Measurements from ENCODE around the gene NDUFV2. TPM values are rescaled to one million over a fixed set of nuclear protein-coding genes. Genes with fewer than 3 reads are reported as not detected.

Gene NDUFV2
- total RNA-seq, 1 donor from 2014 or later = 228 TPM

DNA sequence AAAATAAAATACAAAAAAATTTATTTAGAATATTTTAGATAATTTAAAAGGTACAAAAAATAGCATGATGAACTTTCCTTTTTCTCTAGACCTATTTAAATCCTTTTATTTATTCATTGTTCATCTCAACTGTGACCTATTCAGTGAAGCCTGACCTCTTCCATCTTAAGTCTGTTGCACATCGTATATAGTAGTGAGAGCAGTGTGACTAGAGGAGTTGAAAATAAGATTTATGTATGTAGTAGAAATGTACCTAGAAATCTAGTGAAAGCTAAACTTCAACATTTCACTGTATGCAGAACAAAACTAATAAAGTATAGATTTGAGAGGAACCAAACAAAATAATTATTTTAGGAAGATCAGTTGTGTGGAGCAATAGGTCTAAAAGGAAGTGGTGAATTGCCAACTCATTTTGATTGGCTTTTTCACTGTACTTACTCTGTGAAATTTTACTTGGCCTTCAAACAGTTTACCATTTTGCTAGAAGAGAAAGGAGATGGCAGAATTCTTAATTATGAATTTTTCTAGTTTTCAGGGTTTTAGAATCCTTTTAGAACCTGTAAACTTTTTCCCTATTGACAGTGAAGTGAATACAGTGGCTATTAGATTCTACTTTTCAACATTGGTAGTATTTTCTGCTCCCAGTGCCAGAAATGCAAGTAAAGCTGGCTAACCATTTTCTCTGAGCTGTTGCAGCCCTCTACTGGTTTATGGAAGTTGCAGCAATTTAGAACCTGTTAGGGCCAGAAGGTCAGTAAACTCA is 45.1 kb downstream of the NDUFV2 start:
- Histone ChIP-seq H3K79me2 (ENCODE audit: low read depth) (peaks cover 100% of the 10 kb centered on the region), H3K9ac (no peak overlapping the region), H3K27me3 (no peaks in the 10 kb centered on the region), H3K36me3 (no peaks in the 10 kb centered on the region), H3K4me1 (no peaks in the 10 kb centered on the region), H3K4me2 (no peak overlapping the region), H4K20me1 (ENCODE audit: low read depth) (peaks cover 72% of the 10 kb centered on the region), H3K9me3 (ENCODE audit: low read depth) (no peaks in the 10 kb centered on the region), H3K4me3 (no peak overlapping the region), H3K27ac (no peak overlapping the region), H3F3A (ENCODE audit: low read depth) (peaks cover 2% of the 10 kb centered on the region), H2AFZ (replicated peaks) (no peak overlapping the region)
- no peaks in the 10 kb centered on the region for H3K27me3 Mint-ChIP-seq (ENCODE audit: insufficient read depth, low read depth)
- H3K4me3 Mint-ChIP-seq = no peak overlapping the region
- peaks cover 9% of the 10 kb centered on the region for H3K4me1 Mint-ChIP-seq
- TF ChIP-seq EZH2 (IDR thresholded peaks at IDR 0.05) = no peak
- TF ChIP-seq, protein P1, sequence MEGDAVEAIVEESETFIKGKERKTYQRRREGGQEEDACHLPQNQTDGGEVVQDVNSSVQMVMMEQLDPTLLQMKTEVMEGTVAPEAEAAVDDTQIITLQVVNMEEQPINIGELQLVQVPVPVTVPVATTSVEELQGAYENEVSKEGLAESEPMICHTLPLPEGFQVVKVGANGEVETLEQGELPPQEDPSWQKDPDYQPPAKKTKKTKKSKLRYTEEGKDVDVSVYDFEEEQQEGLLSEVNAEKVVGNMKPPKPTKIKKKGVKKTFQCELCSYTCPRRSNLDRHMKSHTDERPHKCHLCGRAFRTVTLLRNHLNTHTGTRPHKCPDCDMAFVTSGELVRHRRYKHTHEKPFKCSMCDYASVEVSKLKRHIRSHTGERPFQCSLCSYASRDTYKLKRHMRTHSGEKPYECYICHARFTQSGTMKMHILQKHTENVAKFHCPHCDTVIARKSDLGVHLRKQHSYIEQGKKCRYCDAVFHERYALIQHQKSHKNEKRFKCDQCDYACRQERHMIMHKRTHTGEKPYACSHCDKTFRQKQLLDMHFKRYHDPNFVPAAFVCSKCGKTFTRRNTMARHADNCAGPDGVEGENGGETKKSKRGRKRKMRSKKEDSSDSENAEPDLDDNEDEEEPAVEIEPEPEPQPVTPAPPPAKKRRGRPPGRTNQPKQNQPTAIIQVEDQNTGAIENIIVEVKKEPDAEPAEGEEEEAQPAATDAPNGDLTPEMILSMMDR (IDR thresholded peaks at IDR 0.05) = peak; percentile 73
- H3K36me3 Mint-ChIP-seq = peaks cover 2% of the 10 kb centered on the region
- H3K9me3 Mint-ChIP-seq = no peaks in the 10 kb centered on the region
- peak; percentile 62 for DNase-seq (ENCODE audit: low spot score)
- H3K27ac Mint-ChIP-seq = no peak overlapping the region

DNA sequence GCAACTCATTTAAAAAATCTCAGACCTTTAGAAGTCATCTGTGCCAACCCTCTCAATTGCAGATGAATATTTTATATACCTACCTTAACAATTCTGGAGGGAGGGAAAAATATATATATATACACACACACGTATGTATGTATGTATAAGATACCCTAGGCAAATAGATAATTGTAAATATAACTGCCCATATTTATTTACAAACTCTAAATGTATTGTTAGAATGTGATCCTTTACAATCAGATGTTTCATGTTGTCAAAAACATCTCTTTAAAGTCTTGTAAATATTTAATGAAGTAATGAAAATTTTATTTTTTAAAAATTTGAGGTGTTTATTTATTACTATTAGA is 45.7 kb downstream of the NDUFV2 start:
- H3K27ac ChIP-seq = no peak overlapping the region
- no peak overlapping the region for H3K9ac ChIP-seq
- TF ChIP-seq EZH2 (IDR thresholded peaks at IDR 0.05) = no peak
- TF ChIP-seq EZH2phosphoT487 (IDR thresholded peaks at IDR 0.05) = no peak
- TF ChIP-seq, protein P1 (IDR thresholded peaks at IDR 0.05) = no peak
- H3K4me1 ChIP-seq = no peaks in the 10 kb centered on the region
- no peak overlapping the region for H3K4me3 ChIP-seq
- no peaks in the 10 kb centered on the region for H3K9me3 Mint-ChIP-seq
- no peaks in the 10 kb centered on the region for H3K9me3 ChIP-seq (ENCODE audit: low read depth)
- no peak overlapping the region for H3K4me3 Mint-ChIP-seq
- peaks cover 2% of the 10 kb centered on the region for H3F3A ChIP-seq (ENCODE audit: low read depth)
- no peaks in the 10 kb centered on the region for H3K27me3 Mint-ChIP-seq (ENCODE audit: insufficient read depth, low read depth)
- H3K36me3 Mint-ChIP-seq = peaks cover 1% of the 10 kb centered on the region
- peaks cover 100% of the 10 kb centered on the region for H3K79me2 ChIP-seq (ENCODE audit: low read depth)
- no peak overlapping the region for H3K27ac Mint-ChIP-seq
- H2AFZ ChIP-seq (replicated peaks) = no peak overlapping the region
- no peaks in the 10 kb centered on the region for H3K27me3 ChIP-seq
- peaks cover 9% of the 10 kb centered on the region for H3K4me1 Mint-ChIP-seq
- no peaks in the 10 kb centered on the region for H3K36me3 ChIP-seq
- H4K20me1 ChIP-seq (ENCODE audit: low read depth) = peaks cover 75% of the 10 kb centered on the region
- DNase-seq (ENCODE audit: low spot score) = no peak
- no peak overlapping the region for H3K4me2 ChIP-seq

GRCh38 chr18:9150121-9150520 is 47.6 kb downstream of the NDUFV2 start:
- Histone ChIP-seq H4K20me1 (ENCODE audit: low read depth) (peaks cover 74% of the 10 kb centered on the region), H3K9ac (no peak overlapping the region), H3K4me3 (no peak overlapping the region), H3K4me1 (no peaks in the 10 kb centered on the region), H3K9me3 (ENCODE audit: low read depth) (no peaks in the 10 kb centered on the region), H3K36me3 (no peaks in the 10 kb centered on the region), H3F3A (ENCODE audit: low read depth) (no peaks in the 10 kb centered on the region), H2AFZ (replicated peaks) (no peak overlapping the region), H3K27ac (no peak overlapping the region), H3K27me3 (no peaks in the 10 kb centered on the region), H3K4me2 (no peak overlapping the region), H3K79me2 (ENCODE audit: low read depth) (peaks cover 100% of the 10 kb centered on the region)
- Mint-ChIP-seq H3K27ac (no peak overlapping the region), H3K27me3 (ENCODE audit: insufficient read depth, low read depth) (no peaks in the 10 kb centered on the region), H3K36me3 (peaks cover 3% of the 10 kb centered on the region), H3K4me3 (no peak overlapping the region), H3K4me1 (peaks cover 7% of the 10 kb centered on the region), H3K9me3 (no peaks in the 10 kb centered on the region)
- no peak for DNase-seq (ENCODE audit: low spot score)
- no peak for TF ChIP-seq EZH2phosphoT487 (IDR thresholded peaks at IDR 0.05)
- TF ChIP-seq, protein P1 (IDR thresholded peaks at IDR 0.05) = no peak
- no peak for TF ChIP-seq EZH2 (IDR thresholded peaks at IDR 0.05)

Measured in neural progenitor cell (in vitro differentiated cells).